Sciatic nerve (tissue), 2 donors: ENCODE results near the gene REC114. TPM values are rescaled to one million over a fixed set of nuclear protein-coding genes. Genes with fewer than 3 reads are reported as not detected.
"Not testable (repeated sequence)": the region's sequence is repeated elsewhere in the genome, so short reads cannot be mapped to it uniquely, and the experiment has no call there.

Source experiments
- ATAC-seq: fragments of 200-7000 bp; cut with Tn5 transposase; one replicate; pipeline ENCODE4 v1.9.1; 2020; ENCODE audit warnings: mild to moderate bottlenecking, moderate library complexity
- DNase-seq: peaks from one replicate; pipeline ENCODE4 v3.0.0-alpha.2; 2020; ENCODE audit warnings: low spot score
- intact Hi-C: fragments of 100-400 bp; cut with DNase I; formaldehyde crosslinking; loops from one replicate; pipeline ENCODE4 v1.14.2; 2022
- total RNA-seq: library from RNA; stranded (reverse); fragmentation: NEBNext Ultra II Directional; extraction: Animal tissue kit (Norgen Biotek cat#: 25700); gene quantifications from one replicate; pipeline ENCODE4 v1.2.1, GENCODE V29; 2021
- donor health status: DM: no; HTN: no; CAD: no.
- donor health status: DM: no; HTN: no; CAD: no.

REC114 gene
- total RNA-seq, 1 donor from 2014 or later = not detected

DNA sequence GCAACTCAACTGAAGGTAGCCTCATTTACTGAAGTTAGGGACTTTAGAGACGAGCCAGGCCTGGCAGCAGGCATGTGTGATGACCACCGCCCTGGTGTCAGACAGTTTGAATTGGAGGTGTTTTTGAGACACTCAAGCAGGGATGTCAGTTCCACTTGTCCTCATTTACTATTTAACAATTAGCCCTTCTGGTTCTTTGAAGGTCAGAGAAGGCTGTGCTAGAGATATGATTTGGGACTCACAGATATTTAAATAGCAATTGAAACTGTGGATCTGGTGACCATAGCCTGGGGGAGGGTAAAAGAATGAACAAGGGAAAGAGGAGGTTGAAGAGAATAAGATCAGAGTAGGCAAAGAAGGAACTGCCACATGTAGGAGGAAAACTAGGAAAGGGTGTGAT is 74.6 kb downstream of the REC114 start:
- intact Hi-C loops = no loop called here
- no peak for DNase-seq
- ATAC-seq = no peak

DNA sequence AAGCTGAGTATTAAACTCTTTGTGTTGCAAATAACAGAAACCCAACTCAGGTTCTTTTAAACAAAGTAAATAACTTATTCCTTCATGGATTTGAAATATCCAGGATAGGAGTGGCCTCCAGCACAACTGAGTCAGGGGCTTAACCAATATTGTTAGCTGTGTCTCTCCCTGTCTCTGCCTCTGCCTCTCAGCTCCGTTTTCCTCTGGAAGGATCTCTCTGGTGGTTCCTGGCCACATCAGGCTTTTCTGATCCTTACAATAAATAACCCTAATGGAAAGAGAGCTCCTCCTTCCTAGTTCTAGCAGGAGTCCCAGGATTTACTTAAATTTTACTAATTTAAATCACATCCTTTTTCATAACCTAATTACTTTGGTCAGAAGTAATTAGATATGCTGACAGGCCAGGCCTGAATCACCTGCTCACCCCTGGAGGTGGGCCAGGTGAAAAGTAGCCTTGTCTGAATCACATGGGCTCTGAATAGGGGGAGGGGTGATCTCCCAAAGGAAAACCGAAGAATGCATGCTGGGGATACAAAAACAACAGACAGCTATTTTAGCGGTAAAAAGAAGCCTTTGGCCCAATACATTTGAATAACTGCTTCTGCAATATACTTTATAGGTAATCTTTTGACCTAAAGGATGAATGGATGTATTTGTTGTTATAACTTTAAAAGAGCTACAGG is 75.4 kb downstream of the REC114 start:
- DNase-seq (no peak), ATAC-seq (no peak)
- intact Hi-C loops = no loop called here

DNA sequence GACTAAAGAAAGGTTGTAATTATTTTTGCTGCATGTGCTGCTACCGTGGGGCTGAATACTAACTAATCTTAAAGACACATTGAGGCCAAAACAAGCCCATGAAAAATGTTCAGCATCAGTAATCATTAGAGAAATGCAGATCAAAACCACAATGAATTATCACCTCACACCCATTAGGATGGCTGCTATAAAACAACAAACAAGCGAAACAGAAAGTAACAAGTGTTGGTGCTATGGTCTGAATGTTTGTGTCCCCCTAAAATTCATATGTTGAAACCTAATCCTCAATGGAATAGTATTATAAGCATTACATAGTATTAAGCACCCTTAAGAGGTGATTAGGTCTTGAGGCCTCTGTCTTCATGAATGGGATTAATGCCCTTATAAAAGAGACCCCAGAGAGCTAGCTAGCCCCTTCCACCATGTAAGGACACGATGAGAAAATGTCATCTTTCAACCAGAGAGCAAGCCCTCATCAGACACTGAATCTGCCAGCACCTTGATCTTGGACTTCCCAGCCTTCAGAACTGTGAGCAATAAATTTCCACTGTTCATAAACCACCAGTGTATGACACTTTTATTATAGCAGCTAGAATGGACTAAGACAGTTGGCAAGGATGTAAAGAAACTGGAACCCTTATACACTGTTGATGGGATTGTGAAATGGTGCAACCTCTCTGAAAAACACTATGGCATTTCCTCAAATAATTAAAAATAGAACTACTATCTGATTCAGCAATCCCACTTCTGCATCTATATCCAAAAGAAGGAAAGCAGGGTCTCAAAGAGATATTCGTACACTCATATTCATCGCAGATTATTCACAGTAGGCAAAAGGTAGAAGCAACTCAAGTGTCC is 76.1 kb downstream of the REC114 start:
- no peak for ATAC-seq
- no peak for DNase-seq
- intact Hi-C loops = no loop called here

DNA sequence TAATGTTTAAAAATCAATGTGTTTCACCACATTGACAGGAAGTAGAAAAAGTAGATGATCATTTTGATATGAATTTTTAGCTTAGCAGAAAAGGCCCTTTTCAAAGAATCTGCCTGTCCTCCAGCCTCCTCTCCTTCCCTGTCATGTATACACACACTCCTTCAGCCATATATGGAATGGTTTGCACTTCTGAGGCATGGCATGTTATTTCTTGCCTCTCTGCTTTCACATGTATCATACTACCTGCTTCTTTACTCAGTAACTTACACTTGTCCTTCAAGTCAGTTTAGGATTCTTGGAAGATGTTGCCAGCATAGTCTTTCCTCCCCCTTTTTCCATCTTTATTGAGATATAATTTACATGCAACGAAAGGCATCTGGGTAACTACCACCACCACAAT is 79.0 kb downstream of the REC114 start:
- DNase-seq (no peak), ATAC-seq (no peak)
- intact Hi-C loops = no loop called here

DNA sequence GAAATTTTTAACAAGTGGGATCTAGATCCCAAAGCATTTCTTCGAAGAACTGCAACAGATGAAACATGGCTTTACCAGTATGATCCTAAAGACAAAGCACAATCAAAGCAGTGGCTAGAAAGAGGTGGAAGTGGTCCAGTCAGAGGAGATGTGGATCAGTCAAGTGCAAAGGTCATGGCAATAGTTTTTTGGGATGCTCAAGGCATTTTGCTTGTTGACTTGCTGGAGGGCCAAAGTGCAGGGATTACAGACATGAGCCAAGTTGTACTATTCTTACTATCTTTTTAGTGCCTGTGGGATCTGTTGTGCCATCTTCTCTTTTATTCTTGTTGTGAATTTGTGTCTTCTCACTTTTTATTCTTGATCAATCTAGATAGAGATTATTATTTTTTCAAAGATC is 82.0 kb downstream of the REC114 start:
- DNase-seq (no peak), ATAC-seq (no peak)
- intact Hi-C loops = no loop called here

DNA sequence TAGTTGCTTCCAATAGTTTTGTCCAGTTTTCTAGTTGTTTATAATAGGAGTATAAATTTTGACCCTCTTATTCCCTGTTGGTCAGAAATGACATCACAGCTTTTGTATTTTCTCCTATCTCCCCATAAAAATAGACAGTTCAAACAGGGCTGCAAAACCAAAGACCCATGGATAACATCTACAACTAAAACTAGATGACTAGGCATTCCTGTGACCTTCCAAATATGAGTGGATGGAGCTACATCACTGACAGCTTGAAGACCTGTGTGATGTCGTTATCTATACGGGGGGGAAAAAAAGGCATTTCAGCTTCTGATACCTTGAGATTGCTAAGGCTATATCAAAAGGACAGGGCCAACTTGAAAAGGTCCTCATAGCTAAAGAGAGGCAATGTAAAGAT is 84.6 kb downstream of the REC114 start:
- DNase-seq = no peak
- intact Hi-C loops = no loop called here
- no peak for ATAC-seq

DNA sequence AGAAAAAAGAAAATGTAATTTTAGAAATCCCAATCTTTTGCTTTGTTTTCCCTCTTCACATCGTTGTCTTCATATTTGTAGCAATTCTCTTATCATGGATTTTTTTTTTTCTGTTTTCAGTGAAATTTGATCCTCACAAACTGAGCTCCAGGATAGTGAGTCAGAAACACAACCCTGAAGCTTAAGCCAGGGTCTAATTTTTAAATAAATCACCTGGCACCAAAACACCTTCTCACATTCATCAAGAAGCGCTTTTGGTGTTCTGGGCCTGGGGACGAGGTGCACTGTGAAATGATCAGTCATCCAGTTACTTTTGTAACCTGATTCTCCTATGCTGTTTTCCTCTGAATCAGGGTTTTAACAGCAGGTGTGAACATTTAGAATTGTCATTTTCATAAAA is 87.7 kb downstream of the REC114 start:
- ATAC-seq (no peak), DNase-seq (no peak)
- intact Hi-C loops = no loop called here

DNA sequence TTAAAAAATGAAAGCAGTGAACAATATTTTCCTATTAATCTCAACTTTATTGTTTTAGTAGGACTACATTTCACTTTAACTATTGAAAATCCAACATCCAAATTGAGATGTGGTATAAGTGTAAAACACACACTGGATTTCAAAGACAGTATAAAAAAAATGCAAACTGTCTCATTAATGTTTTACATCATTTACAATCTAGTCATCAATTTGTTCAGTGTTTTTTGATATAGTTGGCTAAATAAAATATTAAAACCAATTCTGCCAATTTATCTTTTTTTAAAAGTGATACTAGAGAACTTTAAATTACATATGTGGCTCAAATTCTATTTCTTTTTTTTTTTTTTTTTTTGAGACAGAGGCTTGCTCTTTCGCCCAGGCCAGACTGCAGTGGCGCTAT is 95.2 kb downstream of the REC114 start:
- DNase-seq (no peak), ATAC-seq (no peak)
- intact Hi-C loops = no loop called here

DNA sequence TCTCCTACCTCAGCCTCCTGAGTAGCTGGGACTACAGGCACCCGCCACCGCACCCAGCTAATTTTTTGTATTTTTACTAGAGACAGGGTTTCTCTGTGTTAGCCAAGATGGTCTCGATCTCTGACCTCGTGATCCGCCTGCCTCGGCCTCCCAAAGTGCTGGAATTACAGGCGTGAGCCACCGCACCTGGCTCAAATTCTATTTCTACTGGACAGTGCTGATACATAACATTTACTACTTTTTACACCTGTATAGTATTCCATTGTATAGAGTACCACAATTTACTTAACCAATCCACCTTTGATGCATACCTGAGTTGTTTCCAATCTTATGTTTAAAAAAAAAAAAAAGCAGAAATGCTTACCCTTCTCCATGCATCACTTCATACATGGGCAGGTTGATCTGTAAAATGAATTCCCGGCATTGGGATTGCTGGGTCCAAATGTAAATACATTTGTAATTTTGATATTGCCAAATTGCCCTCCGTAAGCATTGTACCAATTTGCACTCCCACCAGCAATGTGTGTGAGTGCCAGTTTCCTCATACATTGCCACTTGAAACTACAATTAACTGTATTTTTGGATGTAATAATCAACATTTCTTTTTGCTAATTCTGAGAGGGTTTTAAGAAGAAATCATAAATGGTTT is 95.7 kb downstream of the REC114 start:
- DNase-seq (no peak), ATAC-seq (no peak)
- intact Hi-C loops = no loop called here

DNA sequence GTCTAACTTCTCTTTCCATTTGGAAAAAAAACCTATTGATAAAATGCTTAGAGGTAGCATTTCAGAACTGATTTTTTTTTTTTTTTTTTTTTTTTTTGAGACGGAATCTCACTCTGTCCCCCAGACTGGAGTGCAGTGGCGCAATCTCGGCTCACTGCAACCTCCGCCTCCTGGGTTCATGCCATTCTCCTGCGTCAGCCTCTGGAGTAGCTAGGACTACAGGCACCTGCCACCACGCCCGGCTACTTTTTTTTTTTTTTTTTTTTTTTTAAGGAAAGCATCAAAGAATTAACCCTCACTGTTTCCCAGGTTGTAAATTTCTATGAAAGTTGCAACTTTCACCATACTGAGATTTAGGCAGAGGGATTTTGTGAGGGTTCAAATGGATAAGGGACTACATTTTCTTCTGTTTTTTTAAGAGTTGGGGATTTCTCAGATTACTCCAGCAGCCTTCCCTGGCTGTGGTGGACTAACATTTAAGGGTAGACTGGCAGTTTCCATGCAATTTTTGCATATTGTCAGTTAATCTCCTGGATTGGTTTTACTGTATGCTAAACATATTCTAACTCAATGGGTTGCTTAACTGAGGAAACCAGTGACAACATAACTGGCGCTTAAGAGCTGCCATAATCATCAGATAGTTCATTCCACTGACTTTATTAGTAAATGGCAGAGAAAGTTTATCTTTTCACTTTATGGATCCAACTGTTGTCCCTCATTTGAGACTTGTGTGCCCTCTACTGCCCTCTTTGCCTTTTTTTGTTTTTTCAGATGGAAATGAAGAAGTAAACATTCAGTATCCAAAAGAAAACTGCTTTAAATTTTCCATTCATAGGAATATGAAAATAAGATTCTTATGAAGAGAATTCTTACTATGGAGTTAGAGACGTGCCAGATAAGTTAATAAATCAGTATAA is 96.5 kb downstream of the REC114 start:
- intact Hi-C loops = no loop called here
- DNase-seq = no peak
- no peak for ATAC-seq

DNA sequence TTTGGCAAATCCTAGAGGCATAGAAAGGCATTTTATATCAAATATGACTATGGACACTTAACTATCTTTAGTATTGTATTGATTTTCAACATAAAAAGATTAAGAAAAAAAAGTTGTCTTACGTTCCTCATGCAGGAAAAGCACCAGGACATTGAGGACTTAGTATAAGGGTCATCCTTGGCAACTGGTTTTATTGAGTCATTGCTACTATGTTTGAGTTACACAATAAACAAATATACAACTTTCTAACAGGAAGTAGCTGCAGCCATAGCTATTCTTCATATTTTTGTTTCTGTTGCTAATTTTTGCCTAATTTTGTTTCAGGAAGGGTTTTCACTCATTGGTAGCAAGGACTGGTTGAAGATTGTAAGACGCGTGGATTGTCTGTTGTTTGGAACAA is 97.2 kb downstream of the REC114 start:
- intact Hi-C loops = no loop called here
- no peak for ATAC-seq
- no peak for DNase-seq

DNA sequence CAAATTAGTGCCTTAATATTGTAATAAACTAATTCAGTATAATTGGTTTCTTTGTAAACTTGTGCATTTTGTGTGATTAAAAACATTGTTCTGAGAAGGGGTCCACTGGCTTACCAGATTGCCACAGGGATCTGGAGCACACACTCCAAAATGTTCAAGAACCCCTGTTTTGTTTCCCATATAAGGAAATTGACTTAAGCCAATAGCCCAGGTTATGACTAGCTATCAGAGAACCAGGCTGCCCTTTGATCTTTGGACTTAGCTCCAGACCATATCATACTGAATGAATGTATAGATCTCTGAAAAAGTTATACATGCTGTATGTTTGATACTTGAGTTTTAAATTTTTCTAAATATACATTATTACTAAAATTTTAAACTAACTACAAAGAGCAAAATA is 98.5 kb downstream of the REC114 start:
- no peak for ATAC-seq
- intact Hi-C loops = no loop called here
- DNase-seq = no peak

DNA sequence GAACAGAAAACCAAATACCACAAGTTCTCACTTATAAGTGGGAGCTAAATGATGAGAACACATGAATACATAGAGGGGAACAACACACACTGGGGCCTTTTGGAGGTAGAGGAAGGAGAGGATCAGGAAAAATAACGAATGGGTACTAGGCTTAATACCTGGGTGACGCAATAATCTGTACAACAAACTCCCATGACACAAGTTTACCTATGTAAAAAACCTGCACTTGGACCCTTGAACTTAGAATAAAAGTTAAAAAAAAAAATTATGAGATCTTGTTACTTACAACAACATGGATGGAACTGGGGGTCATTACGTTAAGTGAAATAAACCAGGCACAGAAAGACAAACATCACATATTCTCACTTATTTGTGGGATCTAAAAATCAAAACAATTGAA is 106.0 kb downstream of the REC114 start:
- ATAC-seq, intact Hi-C loops, DNase-seq: not testable (repeated sequence)

DNA sequence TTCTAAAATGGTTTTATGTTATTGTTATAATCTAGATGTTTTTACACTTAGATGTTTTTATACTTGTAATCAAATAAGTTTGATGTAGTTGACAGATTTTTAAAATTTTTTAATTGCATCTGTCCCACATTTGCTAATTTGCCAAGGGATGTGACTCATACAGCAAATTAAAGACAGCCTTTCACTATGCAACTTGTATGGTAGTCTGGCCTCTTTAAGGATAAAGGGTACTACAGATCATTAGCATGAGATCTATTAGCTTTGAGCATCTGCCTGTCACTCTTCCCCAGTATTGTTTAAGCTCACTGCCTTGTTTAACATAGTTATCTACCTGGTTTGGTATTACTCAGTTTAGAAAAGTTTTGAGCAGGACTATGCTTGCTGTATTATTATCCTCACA is 107.2 kb downstream of the REC114 start:
- DNase-seq = no peak
- intact Hi-C loops = no loop called here
- no peak for ATAC-seq

DNA sequence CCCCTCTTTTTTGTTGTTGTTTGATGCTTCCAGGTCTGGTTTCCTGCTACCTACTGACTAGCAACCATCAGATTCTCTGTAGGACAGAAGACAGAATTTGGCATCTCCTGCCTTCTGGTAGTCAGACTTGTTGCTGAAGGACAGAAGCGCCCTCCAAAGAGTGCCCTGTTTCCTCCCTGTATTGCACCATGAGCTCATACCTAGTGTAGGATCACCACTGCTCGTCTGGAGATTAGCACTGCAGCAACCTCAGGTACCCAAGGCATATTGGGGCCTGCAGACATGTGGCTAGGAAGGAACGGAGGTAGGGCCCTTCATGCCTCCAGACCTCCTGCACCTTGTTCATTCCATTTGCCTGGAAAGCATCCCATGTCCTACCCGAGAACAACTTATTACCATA is 112.1 kb downstream of the REC114 start:
- ATAC-seq (no peak), DNase-seq (no peak)
- intact Hi-C loops = no loop called here

DNA sequence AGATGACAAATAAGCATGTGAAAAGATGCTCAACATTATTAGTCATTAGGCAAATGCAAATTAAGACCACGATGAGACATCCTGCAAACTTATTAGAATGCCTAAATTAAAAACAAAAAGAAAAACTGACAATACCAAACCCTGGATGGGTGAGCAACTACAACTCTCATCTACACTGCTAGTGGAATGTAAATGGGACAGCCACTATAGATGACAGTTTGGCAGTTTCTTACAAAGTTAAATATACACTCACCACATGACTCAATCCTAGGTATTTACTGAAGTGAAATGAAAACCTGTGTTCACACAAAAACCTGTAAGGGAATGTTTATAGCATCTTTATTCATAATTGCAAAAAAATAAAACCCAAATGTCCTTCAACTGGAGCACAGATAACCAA is 115.6 kb downstream of the REC114 start:
- no peak for DNase-seq
- intact Hi-C loops = no loop called here
- ATAC-seq = no peak

DNA sequence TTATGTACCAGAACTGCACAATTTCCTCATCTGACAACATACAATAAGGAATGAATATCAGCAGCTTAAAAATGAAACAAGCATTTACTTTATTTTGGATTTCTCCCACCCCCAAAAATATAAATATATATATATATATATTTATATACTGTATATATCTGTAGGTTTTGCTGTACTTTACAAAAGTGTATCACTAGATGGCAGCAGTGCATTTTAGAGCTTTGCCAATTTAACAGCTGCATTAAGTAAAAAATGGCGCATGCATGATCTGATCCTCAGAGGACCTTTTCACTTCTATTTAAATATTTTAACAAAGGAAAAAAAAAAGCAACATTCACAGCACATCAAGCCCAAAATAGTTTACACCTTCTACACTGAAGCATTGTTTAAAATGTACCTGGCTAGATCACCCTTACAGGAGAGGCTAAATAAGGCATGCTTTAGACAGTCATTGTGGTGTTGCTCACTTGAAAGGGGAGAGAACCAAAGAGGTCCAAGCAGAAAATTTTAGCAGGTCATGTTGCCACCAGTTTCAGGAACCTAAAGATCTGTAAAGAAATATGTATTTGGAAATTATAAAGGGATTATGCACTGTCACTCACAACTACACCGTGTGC is 117.6 kb downstream of the REC114 start:
- DNase-seq (no peak), ATAC-seq (no peak)
- intact Hi-C loops = loop anchor here (10.0 kb wide), 1 partner anchor 74 kb away; the partner anchor contains the start of gene NPTN

DNA sequence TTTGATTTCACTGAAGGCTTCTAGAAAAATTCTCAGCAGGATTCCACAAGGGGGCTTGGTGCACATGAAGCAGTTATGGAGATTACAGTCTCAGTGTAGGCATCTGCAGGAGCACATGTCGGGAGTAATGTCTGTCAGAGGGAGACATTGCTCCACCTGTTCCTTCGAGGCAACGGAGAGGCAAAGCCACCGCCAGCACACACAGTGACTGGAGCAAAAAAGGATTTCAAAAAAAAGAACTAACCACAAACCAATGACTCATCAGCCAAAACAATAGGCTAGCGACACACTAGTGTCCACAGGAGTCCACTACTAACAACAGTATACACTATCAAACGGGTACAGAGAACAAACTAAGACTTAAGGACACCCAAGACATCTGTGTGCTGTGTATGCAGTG is 121.3 kb downstream of the REC114 start:
- no peak for DNase-seq
- peak; percentile 44 for ATAC-seq
- intact Hi-C loops = loop anchor here (10.0 kb wide), 1 partner anchor 71 kb away; the partner anchor contains the start of gene NPTN

DNA sequence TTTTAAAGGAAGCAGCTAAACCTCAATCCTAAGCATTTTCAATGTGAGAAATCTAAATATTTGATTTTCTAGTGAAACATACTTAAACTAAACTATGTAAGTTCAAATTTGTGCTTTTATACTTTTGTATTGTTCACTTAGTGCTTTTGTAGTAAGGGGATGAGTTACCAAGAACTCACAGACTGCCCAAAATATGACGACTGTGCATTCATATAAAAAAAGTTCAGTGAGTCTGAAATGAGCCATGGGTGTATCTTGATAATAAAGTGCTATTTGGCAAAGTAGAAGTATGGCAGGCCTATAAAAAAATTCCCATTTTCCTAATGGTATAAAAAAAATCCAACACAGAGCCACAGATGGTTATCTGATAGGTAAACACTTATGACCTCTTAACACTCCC is 124.1 kb downstream of the REC114 start:
- no peak for ATAC-seq
- intact Hi-C loops = loop anchor here (10.0 kb wide), 1 partner anchor 68 kb away; the partner anchor contains the start of gene NPTN

More for the DNA sequence above, 124.1 kb downstream of the REC114 start:
- DNase-seq = no peak
